Transverse colon (tissue), 4 donors: ENCODE results near the gene CDK4.

Experiments used
- EP300 ChIP-seq: sonication (generic); formaldehyde crosslinking; IDR thresholded peaks from one replicate; pipeline ENCODE4 v1.6.1; 2017; ENCODE audit warnings: antibody characterized with exemption, low read depth
- POLR2A ChIP-seq: fragments of 450-650 bp; IDR thresholded peaks from one replicate; pipeline ENCODE4 v1.6.1; 2016; ENCODE audit warnings: antibody characterized with exemption, mild to moderate bottlenecking, moderate library complexity
- POLR2AphosphoS5 ChIP-seq, 3 donors: sonication (generic); formaldehyde crosslinking; IDR thresholded peaks; one replicate each; pipeline ENCODE4 v1.6.1; 2016; ENCODE audit warnings: antibody characterized with exemption in 3 of 3
- TF ChIP-seq, protein P1 (sequence below), 5 experiments: fragments of 200-600 bp in 3 of 5; fragments of 450-650 bp in 2 of 5; sonication (generic) in 3 of 5; IDR thresholded peaks; 1 replicate in 2 of 5; 2 replicates in 3 of 5; pipeline ENCODE4 v1.5.1; 2016 to 2017; ENCODE audit warnings: antibody characterized with exemption in 5 of 5, inconsistent platforms in 3 of 5, mild to moderate bottlenecking in 2 of 5, moderate library complexity in 1 of 5

DNA sequence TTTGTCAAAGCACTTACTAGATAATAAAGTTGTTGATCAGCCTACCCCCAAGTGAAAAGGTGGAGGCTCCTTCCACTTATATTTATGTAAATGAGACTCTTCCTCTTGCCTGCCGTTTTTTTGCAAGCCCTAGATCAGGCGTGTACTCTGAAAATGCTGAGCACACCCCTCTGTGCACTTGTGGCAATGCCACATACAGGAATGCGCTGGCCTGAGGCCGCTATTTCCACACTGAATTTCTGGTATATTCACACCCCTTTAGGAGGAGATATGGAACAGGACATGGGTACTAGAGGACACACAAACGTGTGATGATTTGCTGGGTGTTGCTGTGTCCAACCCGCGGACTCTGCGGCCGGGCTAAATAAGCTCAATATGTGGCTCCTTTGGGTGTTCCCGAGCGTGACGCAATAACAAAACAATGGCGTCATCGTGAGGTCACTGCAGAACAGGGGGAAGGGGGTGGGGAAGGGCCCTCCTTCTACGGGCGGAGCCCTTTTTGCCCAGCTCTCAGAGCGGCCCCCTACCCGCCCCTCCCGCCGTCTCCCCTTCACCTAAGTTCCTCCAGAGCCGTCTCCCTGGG lies 7.8 kb downstream of the CDK4 start:
- TF ChIP-seq POLR2A, result no peak
- TF ChIP-seq EP300, result no peak
- TF ChIP-seq, protein P1, sequence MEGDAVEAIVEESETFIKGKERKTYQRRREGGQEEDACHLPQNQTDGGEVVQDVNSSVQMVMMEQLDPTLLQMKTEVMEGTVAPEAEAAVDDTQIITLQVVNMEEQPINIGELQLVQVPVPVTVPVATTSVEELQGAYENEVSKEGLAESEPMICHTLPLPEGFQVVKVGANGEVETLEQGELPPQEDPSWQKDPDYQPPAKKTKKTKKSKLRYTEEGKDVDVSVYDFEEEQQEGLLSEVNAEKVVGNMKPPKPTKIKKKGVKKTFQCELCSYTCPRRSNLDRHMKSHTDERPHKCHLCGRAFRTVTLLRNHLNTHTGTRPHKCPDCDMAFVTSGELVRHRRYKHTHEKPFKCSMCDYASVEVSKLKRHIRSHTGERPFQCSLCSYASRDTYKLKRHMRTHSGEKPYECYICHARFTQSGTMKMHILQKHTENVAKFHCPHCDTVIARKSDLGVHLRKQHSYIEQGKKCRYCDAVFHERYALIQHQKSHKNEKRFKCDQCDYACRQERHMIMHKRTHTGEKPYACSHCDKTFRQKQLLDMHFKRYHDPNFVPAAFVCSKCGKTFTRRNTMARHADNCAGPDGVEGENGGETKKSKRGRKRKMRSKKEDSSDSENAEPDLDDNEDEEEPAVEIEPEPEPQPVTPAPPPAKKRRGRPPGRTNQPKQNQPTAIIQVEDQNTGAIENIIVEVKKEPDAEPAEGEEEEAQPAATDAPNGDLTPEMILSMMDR (IDR thresholded peaks at IDR 0.05), result no peak
- TF ChIP-seq POLR2AphosphoS5 (IDR thresholded peaks at IDR 0.05), result no peak
